ENCODE measurements around the gene NFIC.
"Not testable (repeated sequence)": the region's sequence is repeated elsewhere in the genome, so short reads cannot be mapped to it uniquely, and the experiment has no call there.

Gene NFIC

DNA sequence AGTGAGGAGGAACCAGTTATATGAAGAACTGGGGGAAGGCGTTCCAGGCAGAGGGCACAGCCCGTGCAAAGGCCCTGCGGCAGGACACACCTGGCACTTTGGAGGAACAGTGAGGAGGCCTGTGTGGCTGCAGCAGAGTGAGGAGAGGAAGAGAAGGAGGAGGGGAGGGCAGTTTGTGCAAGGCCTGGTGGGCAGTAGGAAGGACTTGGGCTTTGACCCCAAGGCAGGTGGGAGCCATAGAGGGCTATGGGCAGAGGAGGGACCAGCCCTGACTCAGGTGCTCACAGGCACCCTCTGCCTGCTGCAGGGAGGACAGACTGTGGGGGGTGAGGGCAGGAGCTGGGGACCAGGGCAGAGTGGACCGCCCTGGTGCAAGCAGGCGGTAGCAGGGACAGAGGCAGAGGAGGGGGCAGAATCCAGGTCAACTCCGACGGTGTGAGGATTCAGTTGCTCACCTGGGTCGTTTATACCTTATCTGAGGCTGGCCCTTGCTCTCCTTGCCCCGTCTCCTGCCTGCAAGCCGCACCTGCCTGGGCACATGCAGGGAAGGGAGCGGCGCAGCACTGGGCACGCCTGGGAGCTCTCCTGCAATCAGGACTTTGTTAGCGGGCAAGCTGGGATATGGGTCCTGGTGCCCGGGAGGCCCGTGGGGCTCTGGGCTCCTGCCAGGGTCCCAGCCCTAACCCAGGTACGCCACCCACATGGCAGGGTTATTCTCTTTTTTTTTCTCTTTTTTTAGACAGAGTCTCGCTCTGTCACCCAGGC is 34.8 kb downstream of the NFIC start:
- no peak for DNase-seq

DNA sequence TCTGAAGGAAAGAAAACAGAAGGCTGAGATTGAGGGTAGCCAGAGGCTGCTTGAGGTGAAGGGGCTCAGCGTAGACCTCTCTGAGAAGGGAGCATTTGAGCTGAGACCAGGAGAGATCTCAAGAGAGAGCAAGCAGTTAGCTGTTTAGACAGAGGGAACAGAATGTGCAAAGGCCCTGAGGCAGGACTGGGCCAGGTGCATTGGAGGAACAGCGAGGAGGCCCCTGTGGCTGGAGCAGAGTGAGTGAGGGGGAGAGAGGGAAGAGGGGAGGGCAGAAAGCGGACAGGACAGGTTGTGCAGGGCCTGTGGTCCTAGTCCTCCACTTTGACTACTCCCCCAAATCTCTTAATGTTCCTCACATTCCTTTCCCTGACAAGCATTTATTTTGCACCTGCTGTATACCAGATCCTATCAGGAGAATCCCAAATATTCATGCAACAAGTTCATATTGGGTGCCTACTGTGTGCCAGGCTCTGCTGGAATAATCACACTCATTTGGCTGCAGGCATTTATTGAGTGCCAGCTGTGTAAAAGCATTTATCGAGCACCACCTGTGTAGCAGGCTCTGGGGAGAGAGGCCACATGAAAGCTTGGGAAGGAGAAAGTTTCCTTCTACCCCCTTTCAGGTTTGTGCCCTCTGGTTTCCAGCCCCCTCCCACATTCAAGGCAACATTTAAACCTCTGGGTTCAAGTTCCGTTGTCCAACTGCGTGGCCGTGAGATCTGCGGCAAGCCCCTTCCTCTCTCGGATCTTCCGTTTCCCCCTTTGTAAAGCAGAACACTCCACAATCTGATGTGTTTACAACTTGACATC is 36.5 kb downstream of the NFIC start:
- no peak for DNase-seq

DNA sequence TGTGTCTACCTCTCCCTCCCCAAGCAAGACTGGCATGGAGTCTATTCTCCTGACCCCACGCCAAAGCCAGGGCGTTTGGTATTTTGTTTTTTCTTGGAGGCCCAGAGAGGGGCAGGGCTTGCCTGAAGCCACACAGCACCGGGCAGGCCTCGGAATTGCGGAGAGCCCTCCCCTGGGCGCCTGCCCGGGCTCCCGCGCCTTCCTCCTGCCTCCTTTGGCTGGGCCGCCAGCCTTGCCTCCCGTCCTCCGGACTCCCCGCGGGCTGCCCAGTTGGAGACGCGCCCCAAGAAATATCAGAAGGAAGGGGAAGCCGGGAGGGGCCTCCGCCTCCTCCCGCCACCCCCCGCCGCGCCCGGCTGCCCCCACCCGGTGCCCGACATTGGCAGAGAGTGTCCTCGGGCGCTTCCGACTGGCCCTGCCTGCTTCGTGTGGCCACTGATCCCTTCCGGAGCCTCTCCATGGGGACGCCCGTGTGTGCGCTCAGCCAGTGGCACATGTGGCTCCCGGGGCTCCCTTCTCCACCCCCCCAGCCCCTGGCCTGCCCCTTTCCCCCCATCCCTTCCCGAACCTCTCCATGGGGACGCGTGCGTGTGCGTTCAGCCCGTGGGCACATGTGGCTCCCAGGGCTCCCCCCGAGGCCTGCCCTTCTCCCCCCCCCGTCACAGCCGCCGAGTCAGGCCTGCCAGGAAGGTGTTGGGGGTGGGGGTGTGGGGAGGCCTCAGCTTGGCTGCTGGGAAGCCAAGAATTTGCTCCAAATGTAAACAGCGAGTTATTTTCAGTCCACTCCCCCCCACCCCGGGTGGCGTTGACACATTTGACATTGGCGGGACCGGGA is 37.3 kb downstream of the NFIC start:
- no peak for DNase-seq

DNA sequence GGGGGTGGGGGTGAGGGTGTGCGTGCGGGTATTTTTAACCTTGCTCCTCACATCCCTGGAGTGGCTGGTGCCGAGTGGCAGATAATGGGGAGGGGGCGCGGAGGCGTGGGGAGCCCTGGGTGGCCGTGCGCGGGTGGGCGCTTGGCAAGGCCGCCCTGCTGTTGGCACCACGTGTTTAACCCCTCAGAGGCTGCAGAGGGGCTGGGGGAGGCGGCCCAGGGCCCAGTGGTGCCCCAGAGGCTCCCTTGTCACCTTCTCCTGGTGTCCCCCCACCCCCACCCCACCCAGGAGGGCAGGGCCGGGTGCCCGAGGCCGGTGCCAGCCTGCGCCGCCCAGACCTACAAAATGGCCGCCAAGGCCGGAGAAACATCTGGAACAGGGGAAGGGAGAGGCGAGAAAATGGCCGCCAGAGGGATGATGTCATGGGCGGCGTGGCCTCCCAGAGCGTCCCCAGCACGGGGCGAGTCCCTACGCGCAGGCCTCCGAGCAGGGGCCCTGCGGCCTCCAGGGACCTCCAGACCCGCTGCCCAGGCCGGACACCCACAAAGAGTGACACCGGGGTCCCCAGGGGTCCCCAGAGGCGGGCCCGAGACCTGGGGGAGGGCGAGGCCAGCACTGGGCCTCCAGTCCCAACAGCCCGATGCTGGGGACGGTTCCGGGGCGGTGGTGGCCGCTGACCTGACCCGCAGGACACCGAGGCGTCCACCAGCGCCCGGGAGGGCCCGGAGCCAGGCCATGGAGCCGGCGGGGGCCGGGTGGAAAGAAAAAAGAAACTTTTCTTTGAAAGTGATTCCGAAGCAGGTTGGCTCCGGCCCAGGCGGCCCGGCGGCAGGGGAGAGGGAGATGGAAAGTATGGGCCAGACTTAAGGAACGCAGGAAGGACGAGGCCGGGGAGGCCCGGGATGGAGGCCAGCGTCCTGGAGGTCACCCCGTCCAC is 38.2 kb downstream of the NFIC start:
- DNase-seq = no peak

DNA sequence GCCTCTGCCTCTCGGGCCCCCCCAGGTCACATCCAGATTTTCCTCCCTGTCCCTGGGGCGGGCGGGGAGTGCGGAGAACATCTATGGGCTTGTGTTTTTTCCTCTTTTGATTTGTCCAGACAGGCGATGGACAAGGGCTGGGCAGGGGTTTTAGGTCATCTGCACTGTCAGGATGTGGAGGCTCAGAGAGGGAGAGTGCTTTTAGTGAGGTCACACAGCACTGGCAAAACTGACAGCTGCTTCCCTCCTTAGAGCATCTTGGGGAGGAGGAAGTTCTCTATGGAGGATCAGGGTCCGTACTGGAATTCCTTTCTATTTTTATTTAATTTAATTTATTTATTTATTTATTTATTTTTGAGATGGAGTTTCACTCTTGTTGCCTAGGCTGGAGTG is 38.9 kb downstream of the NFIC start:
- no peak for DNase-seq

DNA sequence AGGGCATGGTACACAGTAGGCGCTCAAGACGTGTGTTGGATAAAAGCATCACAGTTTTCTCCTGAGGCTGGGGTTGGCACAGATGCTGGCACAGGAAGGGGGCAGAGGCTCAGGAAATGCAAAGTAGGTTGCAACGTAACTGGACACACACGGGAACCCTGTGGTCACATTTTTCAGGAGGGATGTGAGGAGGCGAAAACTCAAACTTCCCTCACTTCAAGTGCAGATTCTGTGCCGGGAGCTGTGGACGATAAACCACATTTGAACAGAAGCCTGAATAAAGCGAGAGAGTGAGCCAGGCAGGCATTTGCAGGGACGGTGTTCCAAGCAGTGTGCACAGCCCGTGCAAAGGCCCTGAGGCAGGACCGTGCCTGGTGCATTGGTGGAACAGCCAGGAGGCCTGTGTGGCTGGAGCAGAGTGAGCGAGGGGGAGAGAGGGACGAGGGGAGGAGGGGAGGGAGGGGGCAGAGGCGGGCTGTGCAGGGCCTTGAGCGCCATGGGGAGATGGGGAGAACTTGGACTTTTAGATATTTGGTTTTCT is 40.3 kb downstream of the NFIC start:
- no peak for DNase-seq

DNA sequence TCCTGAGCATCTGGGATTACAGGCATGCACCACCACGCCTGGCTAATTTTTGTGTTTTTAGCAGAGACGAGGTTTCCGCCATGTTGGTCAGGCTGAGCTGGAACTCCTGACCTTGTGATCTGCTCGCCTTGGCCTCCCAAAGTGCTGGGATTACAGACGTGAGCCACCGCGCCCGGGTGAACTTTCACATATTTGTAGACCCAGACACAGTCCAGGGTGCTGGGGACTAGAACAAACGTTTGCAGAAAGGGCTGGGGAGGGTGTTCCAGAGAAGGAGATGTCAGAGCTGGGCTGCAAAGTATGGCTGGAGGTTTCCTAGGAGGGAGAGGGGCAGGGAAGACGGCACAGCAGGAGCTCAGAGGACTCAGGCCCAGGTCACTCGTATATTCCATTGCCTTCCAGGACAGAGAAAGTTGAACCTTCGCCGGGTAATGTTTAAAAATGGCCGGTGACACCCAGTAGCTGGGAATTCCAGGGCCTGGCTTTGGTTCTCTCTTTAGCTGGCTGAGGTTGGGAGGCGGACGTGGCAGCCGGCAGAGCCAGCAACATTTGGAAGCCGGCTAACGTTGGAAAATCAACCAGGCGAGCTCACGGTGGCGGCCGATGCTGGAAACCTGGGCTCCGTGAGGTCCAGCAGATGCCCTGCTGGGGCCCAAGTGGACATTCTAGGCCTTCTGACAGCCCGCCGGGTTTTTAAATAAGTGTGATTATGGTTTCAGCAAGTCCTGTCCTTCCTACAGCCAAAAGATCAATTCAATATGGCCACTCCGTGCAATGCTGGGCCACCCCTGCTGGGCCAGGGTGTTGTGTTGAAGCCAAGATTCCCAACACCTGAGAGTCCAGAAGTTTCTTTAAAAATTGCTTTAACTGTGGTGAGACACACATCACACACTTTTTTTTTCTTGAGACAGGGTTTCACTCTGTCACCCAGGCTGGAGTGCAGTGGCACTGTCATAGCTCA is 41.5 kb downstream of the NFIC start:
- no peak for DNase-seq

DNA sequence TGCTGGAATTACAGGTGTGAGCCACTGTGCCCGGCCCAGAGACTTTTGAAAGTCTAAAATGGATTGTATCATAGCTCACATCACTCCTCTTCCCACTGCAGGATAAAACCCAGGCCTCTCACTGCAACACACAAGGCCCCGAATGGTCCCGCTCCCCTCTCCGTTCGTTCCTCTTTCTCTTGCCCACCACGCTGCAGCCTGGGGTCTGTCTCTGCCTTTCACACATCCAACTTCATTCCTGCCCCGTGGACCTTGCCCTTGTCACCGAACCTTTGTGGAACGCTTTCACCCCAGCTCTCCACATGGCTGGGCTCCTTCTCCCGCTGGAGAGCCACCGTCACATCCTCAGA is 42.6 kb downstream of the NFIC start:
- no peak for DNase-seq

DNA sequence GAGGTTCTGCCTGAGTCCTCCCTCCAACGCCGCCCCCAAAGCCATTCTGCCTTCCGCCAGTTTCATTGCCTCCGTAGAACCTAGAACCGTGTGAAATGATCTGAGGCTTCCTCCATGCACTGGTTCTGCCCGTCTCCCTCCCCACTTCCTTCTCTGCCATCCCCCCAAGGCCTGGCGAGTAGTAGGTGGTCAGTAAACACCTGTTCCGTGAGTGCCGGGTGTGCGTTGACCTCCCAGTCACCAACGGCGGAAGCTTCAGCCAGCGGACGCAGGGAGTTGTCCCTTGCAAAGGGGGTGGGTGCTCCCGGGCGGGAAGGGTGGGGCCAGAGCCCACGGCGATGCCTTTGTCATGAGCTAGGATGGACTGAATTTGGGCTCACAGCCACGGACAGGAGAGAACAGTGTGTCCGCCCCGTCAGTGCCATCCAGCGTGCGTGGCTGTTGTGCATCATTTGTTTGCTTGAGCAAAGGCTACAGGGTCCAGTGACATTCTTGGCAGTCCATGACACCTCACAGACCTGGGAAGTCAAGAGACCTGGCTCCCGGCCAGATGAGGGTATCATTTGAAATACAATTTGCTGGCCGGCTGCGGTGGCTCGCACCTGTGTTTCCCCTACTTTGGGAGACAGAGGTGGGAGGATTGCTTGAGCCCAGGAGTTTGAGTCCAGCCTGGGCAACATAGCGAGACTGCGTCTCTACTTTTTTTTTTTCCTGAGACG is 43.1 kb downstream of the NFIC start:
- DNase-seq = no peak

DNA sequence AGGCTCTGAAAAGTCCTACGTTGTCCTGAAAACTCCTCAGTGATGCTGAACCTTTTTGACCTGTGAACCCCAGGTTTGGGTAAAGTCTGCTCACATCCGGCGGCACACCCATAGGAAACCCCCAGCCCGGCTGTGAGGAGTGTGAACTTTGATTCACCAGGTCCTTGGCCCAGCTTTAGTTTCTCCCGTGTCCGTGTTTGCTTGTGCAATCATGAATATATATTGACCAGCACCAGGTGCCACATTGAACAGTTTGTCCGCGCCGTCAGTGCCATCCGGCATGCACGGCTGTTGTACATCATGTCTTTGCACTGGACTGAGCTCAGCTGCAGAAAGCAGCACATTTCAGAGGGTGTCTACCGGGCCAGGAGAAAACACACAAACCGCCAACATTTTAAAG is 45.3 kb downstream of the NFIC start:
- no peak for DNase-seq

DNA sequence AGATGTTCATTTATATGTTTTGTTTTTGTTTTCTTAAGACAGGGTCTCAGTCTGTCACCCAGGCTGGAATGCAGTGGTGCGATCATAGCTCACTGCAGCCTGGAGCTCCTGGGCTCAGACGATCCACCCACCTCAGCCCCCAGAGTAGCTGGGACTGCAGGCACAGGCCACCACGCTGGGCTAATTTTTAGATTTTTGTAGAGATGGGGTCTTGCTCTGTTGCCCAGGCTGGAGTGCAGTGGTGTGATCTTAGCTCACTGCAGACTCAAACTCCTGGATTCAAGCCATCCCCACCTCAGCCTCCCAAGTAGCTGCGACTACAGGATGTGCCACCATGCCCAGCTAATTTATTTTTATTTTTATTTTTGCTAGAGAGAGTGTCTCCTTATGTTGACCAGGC is 45.7 kb downstream of the NFIC start:
- DNase-seq = no peak

DNA sequence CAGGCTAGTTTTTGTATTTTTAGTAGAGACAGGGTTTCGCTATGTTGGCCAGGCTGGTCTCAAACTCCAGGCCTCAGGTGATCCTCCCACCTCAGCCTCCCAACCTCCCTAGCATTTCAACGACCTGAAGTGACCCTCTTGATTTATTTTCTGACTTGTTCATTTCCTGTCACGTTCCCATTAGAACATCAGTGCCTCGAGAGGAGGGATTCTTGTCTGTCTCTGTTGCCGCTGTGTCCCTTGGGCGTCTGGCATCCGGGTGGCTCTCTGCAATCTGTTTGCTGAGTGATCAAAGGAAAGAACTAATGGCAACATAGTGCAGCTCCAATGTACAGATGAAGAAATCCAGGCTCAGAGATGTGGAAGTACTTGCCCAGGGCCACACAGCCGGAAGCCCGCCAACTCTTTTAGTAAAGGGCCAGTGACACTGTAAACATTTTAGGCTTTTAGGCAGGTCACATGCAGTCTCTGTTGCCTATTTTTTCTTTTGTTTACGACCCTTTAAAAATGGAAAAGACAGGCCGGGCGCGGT is 47.5 kb downstream of the NFIC start:
- DNase-seq = no peak

DNA sequence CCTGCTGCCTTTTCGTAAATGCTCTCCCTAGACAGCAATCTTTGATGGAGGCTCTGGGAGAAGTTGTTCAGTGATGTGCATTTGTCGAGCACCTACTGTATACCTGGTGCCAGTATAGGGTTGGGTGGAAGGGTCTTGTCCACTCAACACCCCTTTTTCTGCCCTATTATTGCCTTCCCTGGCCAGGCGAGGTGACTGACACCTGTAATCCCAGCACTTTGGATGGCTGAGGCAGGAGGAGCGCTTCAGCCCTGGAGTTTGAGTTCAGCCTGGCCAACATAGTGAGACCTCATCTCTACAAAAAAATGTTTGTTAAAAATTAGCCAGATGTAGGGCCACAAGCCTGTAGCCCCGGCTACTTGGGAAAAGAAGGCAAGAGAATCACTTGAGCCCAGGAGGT is 49.3 kb downstream of the NFIC start:
- DNase-seq = no peak

DNA sequence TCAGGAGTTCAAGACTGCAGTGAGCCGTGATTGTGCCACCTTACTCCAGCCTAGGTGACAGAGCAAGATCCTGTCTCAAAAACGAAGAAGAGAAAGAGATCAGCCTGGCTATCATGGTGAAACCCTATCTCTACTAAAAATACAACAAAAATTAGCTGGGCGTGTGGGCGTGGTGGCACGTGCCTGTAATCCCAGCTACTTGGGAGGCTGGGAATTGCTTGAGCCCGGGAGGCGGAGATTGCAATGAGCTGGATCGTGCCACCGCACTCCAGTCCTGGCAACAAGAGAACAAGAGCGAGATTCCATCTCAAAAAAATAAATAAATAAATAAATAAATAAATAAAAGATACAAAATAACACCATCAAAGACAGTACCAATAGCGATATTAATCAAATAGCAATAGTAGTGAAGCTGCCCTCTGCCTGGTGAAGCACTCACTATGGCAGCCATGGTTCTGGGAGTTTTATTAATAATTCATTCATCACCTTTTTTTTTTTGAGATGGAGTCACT is 53.9 kb downstream of the NFIC start:
- no peak for DNase-seq

DNA sequence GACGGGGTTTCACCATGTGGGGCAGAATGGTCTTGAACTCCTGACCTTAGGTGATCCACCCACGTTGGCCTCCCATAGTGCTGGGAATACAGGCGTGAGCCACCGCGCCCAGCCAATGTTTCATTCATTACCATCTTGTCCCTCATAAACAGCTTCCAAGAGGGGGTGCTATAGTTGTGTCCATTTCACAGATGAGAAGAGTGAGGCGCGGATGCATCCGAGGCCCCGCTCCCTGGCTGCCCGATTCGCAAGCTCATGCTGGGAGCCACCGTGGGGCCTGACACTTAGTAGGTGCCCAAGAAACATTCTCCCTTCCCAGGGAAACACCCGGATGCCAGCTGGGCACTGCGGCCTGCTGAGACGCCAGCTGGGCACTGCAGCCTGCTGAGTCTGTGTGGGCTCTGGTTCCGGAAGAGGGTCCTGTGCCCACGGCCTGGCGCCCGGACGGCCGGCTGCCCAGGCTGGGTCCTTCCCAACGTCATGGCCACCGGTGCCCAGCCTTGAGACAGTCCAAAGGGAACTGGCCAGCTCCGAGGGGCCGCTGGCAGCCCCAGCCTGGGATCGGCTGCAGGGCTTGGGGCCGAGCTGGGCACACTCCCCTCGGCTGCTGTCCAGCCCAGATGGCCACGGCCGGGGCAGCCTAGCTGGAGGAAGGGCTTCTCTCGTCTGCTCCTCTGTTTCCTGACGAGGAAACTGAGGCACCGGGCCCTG is 54.7 kb downstream of the NFIC start:
- no peak for DNase-seq

DNA sequence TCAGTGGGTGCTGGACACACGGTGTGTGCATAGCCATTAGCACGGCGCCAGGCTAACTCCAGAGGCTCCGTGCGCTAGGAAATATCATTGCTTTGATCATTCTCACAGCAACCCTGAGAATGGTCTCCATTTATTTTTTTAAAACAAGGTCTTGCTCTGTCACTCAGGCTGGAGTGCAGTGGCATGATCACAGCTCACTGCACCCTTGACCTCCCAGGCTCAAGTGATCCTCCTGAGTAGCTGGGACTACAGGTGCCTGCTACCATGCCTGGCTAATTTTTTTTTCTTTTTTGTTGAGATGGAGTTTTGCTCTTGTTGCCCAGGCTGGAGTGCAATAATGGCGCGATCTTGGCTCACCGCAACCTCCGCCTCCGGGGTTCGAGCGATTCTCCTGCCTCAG is 55.3 kb downstream of the NFIC start:
- not testable (repeated sequence) for DNase-seq

DNA sequence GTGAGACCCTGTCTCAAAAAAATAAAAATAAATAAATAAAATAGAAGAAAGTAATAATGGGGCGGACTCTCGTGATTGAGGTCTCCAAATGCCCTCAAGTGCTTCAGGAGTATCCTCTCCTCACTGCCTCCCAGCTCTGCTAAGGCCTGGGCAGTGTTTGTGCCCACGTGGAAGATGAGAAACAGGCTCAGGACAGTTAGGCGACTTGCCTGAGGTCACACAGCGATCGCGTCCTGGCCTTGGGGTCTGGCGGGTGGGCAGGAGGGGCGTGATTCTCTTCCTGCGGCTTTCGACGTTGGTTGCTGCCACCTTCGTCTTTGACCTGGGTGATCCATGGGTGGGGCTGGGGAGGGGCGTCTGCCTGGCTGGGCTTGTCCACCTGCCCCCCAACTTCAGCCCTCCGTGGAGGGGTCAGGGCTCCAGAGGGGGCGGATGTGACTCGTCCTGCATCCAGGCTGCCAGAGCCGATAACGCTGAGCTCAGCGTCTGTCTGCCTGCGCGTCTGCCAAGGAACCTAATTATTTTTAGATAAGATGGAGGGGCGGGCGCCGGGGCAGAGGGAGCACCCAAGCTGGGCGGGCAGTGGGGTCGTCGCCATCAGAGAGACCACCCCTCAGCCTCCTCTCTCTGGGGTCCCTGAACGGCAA is 56.9 kb downstream of the NFIC start:
- no peak for DNase-seq

DNA sequence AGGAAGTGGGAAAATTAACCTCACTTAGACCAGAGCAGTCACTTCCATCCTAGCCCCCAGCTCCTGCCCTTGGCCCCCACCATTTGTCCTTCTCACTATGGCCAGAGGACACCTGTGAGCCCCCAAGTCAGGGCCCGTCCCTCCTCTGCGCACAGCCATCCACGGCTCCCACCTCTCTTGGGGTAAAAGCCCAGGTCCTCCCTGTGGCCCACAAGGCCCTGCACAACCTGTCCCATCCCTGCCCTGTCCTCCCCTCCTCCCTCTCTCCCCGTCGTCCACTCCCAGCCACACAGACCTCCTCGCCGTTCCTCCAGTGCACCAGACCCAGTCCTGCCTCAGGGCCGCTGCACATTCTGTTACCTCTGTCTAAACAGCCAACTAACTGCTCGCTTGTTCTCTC is 60.0 kb downstream of the NFIC start:
- no peak for DNase-seq

DNA sequence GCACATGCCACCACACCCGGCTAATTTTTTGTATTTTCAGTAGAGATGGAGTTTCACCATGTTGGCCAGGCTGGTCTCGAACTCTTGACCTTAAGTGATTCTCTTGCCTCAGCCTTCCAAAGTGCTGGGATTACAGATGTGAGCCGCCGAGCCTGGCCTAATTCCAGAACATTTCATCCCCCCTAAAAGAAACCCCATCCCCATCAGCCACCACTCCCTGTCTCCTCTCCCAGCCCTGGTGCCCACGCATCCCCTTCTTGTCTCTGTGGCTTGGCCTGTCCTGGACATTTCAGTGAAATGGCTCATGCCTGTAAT is 63.9 kb downstream of the NFIC start:
- not testable (repeated sequence) for DNase-seq
